ENCODE data around the gene RPS27. TPM values are rescaled to one million over a fixed set of nuclear protein-coding genes. Genes with fewer than 3 reads are reported as not detected.

RPS27 gene
- total RNA-seq, 1 donor from 2014 or later = 1,149 TPM

GRCh38 chr1:153945795-153946621 lies 44.6 kb upstream of the RPS27 start:
- Histone ChIP-seq H3K9me3 (ENCODE audit: insufficient read depth, low read depth, low read length) (no peaks in the 10 kb centered on the region), H2AFZ (ENCODE audit: low read depth, low read length) (peak overlapping the region; percentile 67), H3K27me3 (ENCODE audit: insufficient read depth, low read length) (no peaks in the 10 kb centered on the region), H3K4me3 (ENCODE audit: insufficient read depth, low read depth, low read length) (peak overlapping the region; percentile 78), H3K27ac (ENCODE audit: low read depth, low read length) (peak overlapping the region; percentile 47), H3K4me1 (ENCODE audit: insufficient read depth, low read length) (peaks cover 9% of the 10 kb centered on the region), H3K36me3 (ENCODE audit: insufficient read depth, low read length) (peaks cover 11% of the 10 kb centered on the region), H3K4me2 (ENCODE audit: low read length) (peak overlapping the region; percentile 96), H3K9ac (ENCODE audit: low read length) (peak overlapping the region; percentile 85), H3K79me2 (ENCODE audit: insufficient read depth, low read length) (peaks cover 26% of the 10 kb centered on the region), H4K20me1 (ENCODE audit: insufficient read depth, low read length) (peaks cover 8% of the 10 kb centered on the region)
- H3K27ac Mint-ChIP-seq (ENCODE audit: unreplicated experiment) = peak overlapping the region; percentile 26
- peaks cover 6% of the 10 kb centered on the region for H3K4me1 Mint-ChIP-seq (ENCODE audit: low read depth, unreplicated experiment)
- peak overlapping the region; percentile 90 for H3K4me3 Mint-ChIP-seq (ENCODE audit: unreplicated experiment)
- FAIRE-seq = no peak
- H3K36me3 Mint-ChIP-seq (ENCODE audit: low read depth, unreplicated experiment) = peaks cover 14% of the 10 kb centered on the region
- TF ChIP-seq EZH2 (IDR thresholded peaks at IDR 0.05; ENCODE audit: insufficient read depth, low read length) = no peak
- TF ChIP-seq, protein P1, sequence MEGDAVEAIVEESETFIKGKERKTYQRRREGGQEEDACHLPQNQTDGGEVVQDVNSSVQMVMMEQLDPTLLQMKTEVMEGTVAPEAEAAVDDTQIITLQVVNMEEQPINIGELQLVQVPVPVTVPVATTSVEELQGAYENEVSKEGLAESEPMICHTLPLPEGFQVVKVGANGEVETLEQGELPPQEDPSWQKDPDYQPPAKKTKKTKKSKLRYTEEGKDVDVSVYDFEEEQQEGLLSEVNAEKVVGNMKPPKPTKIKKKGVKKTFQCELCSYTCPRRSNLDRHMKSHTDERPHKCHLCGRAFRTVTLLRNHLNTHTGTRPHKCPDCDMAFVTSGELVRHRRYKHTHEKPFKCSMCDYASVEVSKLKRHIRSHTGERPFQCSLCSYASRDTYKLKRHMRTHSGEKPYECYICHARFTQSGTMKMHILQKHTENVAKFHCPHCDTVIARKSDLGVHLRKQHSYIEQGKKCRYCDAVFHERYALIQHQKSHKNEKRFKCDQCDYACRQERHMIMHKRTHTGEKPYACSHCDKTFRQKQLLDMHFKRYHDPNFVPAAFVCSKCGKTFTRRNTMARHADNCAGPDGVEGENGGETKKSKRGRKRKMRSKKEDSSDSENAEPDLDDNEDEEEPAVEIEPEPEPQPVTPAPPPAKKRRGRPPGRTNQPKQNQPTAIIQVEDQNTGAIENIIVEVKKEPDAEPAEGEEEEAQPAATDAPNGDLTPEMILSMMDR (IDR thresholded peaks at IDR 0.05; ENCODE audit: insufficient read depth, low read depth, low read length) = no peak
- peak; percentile 33 for DNase-seq (ENCODE audit: low read depth)
- no peaks in the 10 kb centered on the region for H3K9me3 Mint-ChIP-seq (ENCODE audit: unreplicated experiment)
- H3K27me3 Mint-ChIP-seq (ENCODE audit: low read depth, unreplicated experiment) = no peaks in the 10 kb centered on the region

- Histone ChIP-seq H3K9ac (ENCODE audit: low read length) (peak within 1 kb of the TSS; percentile 85), H4K20me1 (ENCODE audit: insufficient read depth, low read length) (peaks cover 11% of the 10 kb centered on the region), H3K36me3 (ENCODE audit: insufficient read depth, low read length) (peaks cover 11% of the 10 kb centered on the region), H3K4me1 (ENCODE audit: insufficient read depth, low read length) (peaks cover 9% of the 10 kb centered on the region), H3K9me3 (ENCODE audit: insufficient read depth, low read depth, low read length) (no peaks in the 10 kb centered on the region), H3K4me3 (ENCODE audit: insufficient read depth, low read depth, low read length) (peak within 1 kb of the TSS; percentile 78), H3K79me2 (ENCODE audit: insufficient read depth, low read length) (peaks cover 26% of the 10 kb centered on the region), H3K4me2 (ENCODE audit: low read length) (peak within 1 kb of the TSS; percentile 96), H2AFZ (ENCODE audit: low read depth, low read length) (peak within 1 kb of the TSS; percentile 67), H3K27ac (ENCODE audit: low read depth, low read length) (peak within 1 kb of the TSS; percentile 47), H3K27me3 (ENCODE audit: insufficient read depth, low read length) (no peaks in the 10 kb centered on the region)
- peak; percentile 36 for DNase-seq (ENCODE audit: low read depth)
- FAIRE-seq = no peak
- peaks cover 6% of the 10 kb centered on the region for H3K4me1 Mint-ChIP-seq (ENCODE audit: low read depth, unreplicated experiment)
- no peak for TF ChIP-seq EZH2 (IDR thresholded peaks at IDR 0.05; ENCODE audit: insufficient read depth, low read length)
- TF ChIP-seq, protein P1 (IDR thresholded peaks at IDR 0.05; ENCODE audit: insufficient read depth, low read depth, low read length) = peak; percentile 49
- peak within 1 kb of the TSS; percentile 82 for H3K27ac Mint-ChIP-seq (ENCODE audit: unreplicated experiment)
- H3K36me3 Mint-ChIP-seq (ENCODE audit: low read depth, unreplicated experiment) = peaks cover 13% of the 10 kb centered on the region
- H3K27me3 Mint-ChIP-seq (ENCODE audit: low read depth, unreplicated experiment) = no peaks in the 10 kb centered on the region
- H3K9me3 Mint-ChIP-seq (ENCODE audit: unreplicated experiment) = no peaks in the 10 kb centered on the region
- peak within 1 kb of the TSS; percentile 90 for H3K4me3 Mint-ChIP-seq (ENCODE audit: unreplicated experiment)
Measured at GRCh38 chr1:153946622-153947241, 43.8 kb upstream of the RPS27 start, which contains the start of gene DENND4B. DENND4B (minus strand) TSS chr1:153946718; CDS start chr1:153944374, 2,344 bp downstream.

All from astrocyte (in vitro differentiated cells and primary cell).